Transverse colon (tissue), 4 donors: ENCODE measurements around the gene SPRY2. TPM values are rescaled to one million over a fixed set of nuclear protein-coding genes. Genes with fewer than 3 reads are reported as not detected.

Experiments
- DNase-seq: peaks from one replicate; pipeline ENCODE4 v3.0.0-alpha.2; 2019
- H3K27ac ChIP-seq, 4 donors: fragments of 200-600 bp; sonication (generic); 2 replicates each; pipeline ENCODE4 v1.5.1; 2016 to 2018; ENCODE audit warnings: inconsistent platforms in 4 of 4
- H3K27me3 ChIP-seq: fragments of 200-600 bp; sonication (generic); 2 replicates; pipeline ENCODE4 v1.5.1; 2017; ENCODE audit warnings: inconsistent platforms
- H3K36me3 ChIP-seq, 4 donors: fragments of 200-600 bp; sonication (generic); 2 replicates each; pipeline ENCODE4 v1.5.1; 2017 to 2019; ENCODE audit warnings: inconsistent platforms in 4 of 4
- H3K4me1 ChIP-seq, 4 donors: fragments of 200-600 bp; sonication (generic); 2 replicates each; pipeline ENCODE4 v1.5.1; 2017 to 2020; ENCODE audit warnings: inconsistent platforms in 4 of 4
- H3K4me3 ChIP-seq, 4 donors: fragments of 200-600 bp; sonication (generic); 1 replicate in 1 of 4; 2 replicates in 3 of 4; pipeline versions ENCODE4 v1.5.1 to v1.6.1; 2017 to 2019; ENCODE audit warnings: inconsistent platforms in 4 of 4
- H3K9me3 ChIP-seq, 2 donors: fragments of 200-600 bp; sonication (generic); 2 replicates each; pipeline ENCODE4 v1.5.1; 2017 to 2019; ENCODE audit warnings: inconsistent platforms in 2 of 2
- CTCF ChIP-seq, 5 experiments: fragments of 200-600 bp in 3 of 5; fragments of 450-650 bp in 2 of 5; sonication (generic) in 3 of 5; IDR thresholded peaks; 1 replicate in 2 of 5; 2 replicates in 3 of 5; pipeline ENCODE4 v1.5.1; 2016 to 2017; ENCODE audit warnings: antibody characterized with exemption in 5 of 5, inconsistent platforms in 3 of 5, mild to moderate bottlenecking in 2 of 5, moderate library complexity in 1 of 5
- EP300 ChIP-seq: sonication (generic); formaldehyde crosslinking; IDR thresholded peaks from one replicate; pipeline ENCODE4 v1.6.1; 2017; ENCODE audit warnings: antibody characterized with exemption, low read depth
- POLR2A ChIP-seq: fragments of 450-650 bp; IDR thresholded peaks from one replicate; pipeline ENCODE4 v1.6.1; 2016; ENCODE audit warnings: antibody characterized with exemption, mild to moderate bottlenecking, moderate library complexity
- POLR2AphosphoS5 ChIP-seq, 3 donors: sonication (generic); formaldehyde crosslinking; IDR thresholded peaks; one replicate each; pipeline ENCODE4 v1.6.1; 2016; ENCODE audit warnings: antibody characterized with exemption in 3 of 3
- WGBS, 2 donors: methylation state at CpG; one replicate each; pipeline ENCODE4 v1.1.5; 2018; ENCODE audit warnings: low coverage in 1 of 2; 5-methylcytosine and 5-hydroxymethylcytosine counted together
- in situ Hi-C, 4 donors: fragments of 200-750 bp; cut with MboI; loops; one replicate each; pipeline versions ENCODE4 v1.15.0 to v1.15.1; 2017; ENCODE audit warnings: low sequenced_read_pairs in 3 of 4, low pct_ligation_motif_present in 1 of 4, low pct_unique_long_range_greater_than_20kb in 1 of 4
- intact Hi-C: fragments of 100-400 bp; cut with DNase I; formaldehyde crosslinking; loops from one replicate; pipeline ENCODE4 v1.15.1; 2023; ENCODE audit warnings: low total_unique reads
- total RNA-seq, 4 donors: library from RNA; depleted of rRNA; stranded (reverse); fragments of >200 nt; gene quantifications; one replicate each; pipeline ENCODE4 v1.1.0, GENCODE V29; 2016

SPRY2 gene
- total RNA-seq, 4 donors from 2014 or later = 21.1 to 52.1 (median 36.6) TPM

DNA sequence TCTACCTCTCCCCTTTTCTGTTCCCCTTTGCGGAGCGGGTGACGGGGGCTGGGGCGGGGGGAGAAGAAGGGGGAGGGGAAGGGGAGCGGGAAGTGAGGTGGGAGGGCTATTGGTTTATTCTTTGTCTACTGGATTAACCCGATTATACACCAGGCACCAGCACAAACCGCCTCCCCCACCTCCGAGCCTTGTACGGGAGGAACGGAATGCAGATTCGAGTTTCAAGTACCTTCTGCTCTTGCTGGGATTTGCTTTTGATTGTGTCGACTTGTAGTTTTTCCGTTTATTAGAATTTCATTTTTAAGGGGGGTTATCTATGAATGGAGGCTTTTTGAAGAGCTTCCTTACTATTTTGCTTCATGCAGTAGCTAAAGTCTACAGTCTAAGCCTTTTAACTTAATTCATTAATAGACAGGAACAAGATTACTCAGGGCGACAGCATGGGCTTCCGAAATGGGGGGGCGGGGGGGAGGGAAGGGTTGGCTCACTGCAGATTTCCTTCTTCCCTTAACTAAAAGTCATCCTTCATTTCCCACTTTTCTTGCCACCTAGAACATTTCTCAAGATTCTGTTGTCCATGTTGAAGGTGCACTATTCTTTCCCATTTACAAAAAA is 937 bp upstream of the SPRY2 start:
- Histone ChIP-seq H3K27ac (peak overlapping the region; percentile 95 to 98 (median 96)), H3K36me3 (no peaks in the 10 kb centered on the region), H3K27me3 (no peaks in the 10 kb centered on the region), H3K9me3 (no peaks in the 10 kb centered on the region), H3K4me1 (peaks cover 0 to 14% (median 2%) of the 10 kb centered on the region in 4 donors), H3K4me3 (peak overlapping the region; percentile 41 to 94 (median 70))
- intact Hi-C loops (no loop called here), in situ Hi-C loops (loop anchor here in 1 of 4 donors (25.0 kb wide), 1 partner anchor 555 kb away; no protein-coding TSS in a partner anchor)
- WGBS, 2 donors = 1 to 2% methylated on average over 11 to 16 of the region's 16 CpGs
- peak; percentile 54 for DNase-seq
- TF ChIP-seq CTCF (IDR thresholded peaks at IDR 0.05) = no peak

- Histone ChIP-seq H3K9me3 (no peaks in the 10 kb centered on the region), H3K4me3 (peak overlapping the region; percentile 66 to 94 (median 81)), H3K36me3 (no peaks in the 10 kb centered on the region), H3K27ac (peak overlapping the region; percentile 95 to 98 (median 96)), H3K4me1 (peaks cover 0 to 25% (median 3%) of the 10 kb centered on the region in 4 donors), H3K27me3 (no peaks in the 10 kb centered on the region)
- no peak for DNase-seq
- 0 to 1% methylated on average over 6 to 18 of the region's 45 CpGs for WGBS, 2 donors
- in situ Hi-C loops (loop anchor here in 1 of 4 donors (25.0 kb wide), 1 partner anchor 553 kb away; no protein-coding TSS in a partner anchor), intact Hi-C loops (no loop called here)
- no peak for TF ChIP-seq EP300
- TF ChIP-seq POLR2AphosphoS5 (IDR thresholded peaks at IDR 0.05) = no peak
- no peak for TF ChIP-seq POLR2A
- TF ChIP-seq CTCF (IDR thresholded peaks at IDR 0.05) = no peak
Measured at GRCh38 chr13:80340651-80341100, 250 bp downstream of the SPRY2 start.

DNA sequence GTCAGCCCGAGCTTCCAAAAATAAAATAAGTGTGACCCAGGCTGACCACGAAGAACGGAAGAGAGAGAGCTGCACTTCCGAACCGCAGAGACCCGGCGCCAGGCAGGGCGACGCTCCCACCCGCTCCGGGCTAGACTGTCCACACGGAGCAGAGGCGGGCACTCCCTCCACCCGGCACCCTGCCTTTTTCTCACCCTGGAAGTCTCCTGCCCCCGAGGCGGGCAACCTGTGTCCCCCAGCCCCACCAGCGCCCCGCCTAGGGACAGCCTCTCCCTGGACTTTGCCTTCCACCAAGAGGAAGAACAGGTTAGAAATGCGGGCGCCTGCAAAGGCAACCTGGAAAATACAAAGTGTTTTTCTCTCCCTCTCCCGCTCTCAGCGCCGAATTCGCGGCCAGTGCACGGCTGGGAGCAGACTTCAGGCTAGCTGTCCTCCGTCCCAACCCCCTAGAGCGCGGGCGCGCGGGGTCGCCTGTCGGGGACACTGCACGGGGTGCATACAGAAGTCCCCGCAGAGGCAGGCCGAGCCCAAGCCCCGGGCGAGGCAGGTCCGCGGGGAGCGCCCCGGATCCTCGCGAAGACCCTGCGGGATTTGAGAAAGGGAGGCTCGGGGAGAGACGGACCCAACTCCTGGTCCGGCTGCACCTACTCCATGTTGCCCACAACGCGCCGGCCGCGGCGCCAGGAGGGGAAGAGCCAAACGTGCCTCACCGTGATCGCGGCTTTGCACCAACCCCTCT is 845 bp downstream of the SPRY2 start:
- intact Hi-C loops = no loop called here
- H3K9me3 ChIP-seq = no peaks in the 10 kb centered on the region
- H3K27me3 ChIP-seq = no peaks in the 10 kb centered on the region
- H3K4me3 ChIP-seq = peak overlapping the region; percentile 66 to 94 (median 81)
- TF ChIP-seq EP300 (no peak), CTCF (IDR thresholded peaks at IDR 0.05) (no peak), POLR2A (peak; percentile 67), POLR2AphosphoS5 (IDR thresholded peaks at IDR 0.05) (peak in 2 of 3 donors; percentile 60 to 69)
- peaks cover 0 to 31% (median 3%) of the 10 kb centered on the region in 4 donors for H3K4me1 ChIP-seq
- in situ Hi-C loops = loop anchor here in 1 of 4 donors (25.0 kb wide), 1 partner anchor 553 kb away; no protein-coding TSS in a partner anchor
- peaks cover 0 to under 1% (median 0%) of the 10 kb centered on the region in 4 donors for H3K36me3 ChIP-seq
- 6% methylated on average over 52 of the region's 59 CpGs; no CpG with 5 or more reads in 1 of the 2 donors for WGBS, 2 donors
- peak; percentile 68 for DNase-seq
- peak overlapping the region; percentile 95 to 98 (median 96) for H3K27ac ChIP-seq

DNA sequence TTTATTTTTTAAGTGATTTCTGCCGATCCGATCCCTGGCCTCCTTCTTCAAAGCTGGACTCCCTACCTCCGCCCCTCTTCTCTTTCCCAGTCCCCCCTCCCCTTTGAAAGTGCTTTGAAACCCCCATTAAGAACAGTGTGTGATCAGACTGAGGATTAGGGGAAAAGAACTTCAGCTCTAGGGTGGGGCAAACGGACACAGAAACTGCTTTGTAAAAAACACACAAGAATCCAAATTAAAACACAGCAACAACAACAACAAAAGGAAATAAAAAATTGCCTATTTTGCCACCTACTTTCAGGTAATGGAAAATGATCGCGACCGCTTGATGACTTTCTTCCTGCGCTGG is 1.4 kb downstream of the SPRY2 start:
- intact Hi-C loops (no loop called here), in situ Hi-C loops (loop anchor here in 1 of 4 donors (25.0 kb wide), 1 partner anchor 552 kb away; no protein-coding TSS in a partner anchor)
- Histone ChIP-seq H3K4me3 (peak overlapping the region; percentile 66 to 94 (median 81)), H3K27ac (peak overlapping the region; percentile 95 to 98 (median 96)), H3K36me3 (peaks cover 0 to 6% (median 0%) of the 10 kb centered on the region in 4 donors), H3K4me1 (peaks cover 0 to 33% (median 3%) of the 10 kb centered on the region in 4 donors), H3K9me3 (no peaks in the 10 kb centered on the region), H3K27me3 (no peaks in the 10 kb centered on the region)
- TF ChIP-seq EP300 = no peak
- TF ChIP-seq POLR2A = no peak
- TF ChIP-seq CTCF (IDR thresholded peaks at IDR 0.05) = no peak
- TF ChIP-seq POLR2AphosphoS5 (IDR thresholded peaks at IDR 0.05) = no peak
- WGBS, 2 donors = 2% methylated on average over 8 of the region's 8 CpGs; no CpG with 5 or more reads in 1 of the 2 donors
- no peak for DNase-seq
